Naive thymus-derived CD4-positive, alpha-beta T cell (primary cell): ENCODE measurements around the gene PIK3C3. TPM values are rescaled to one million over a fixed set of nuclear protein-coding genes. Genes with fewer than 3 reads are reported as not detected.

Experiments used
- ATAC-seq: fragments of 150-1000 bp; cut with Tn5 transposase; 2 replicates; pipeline ENCODE4 v1.10.0; 2021; ENCODE audit warnings: mild to moderate bottlenecking, moderate library complexity
- CTCF ChIA-PET: fragments of 350-600 bp; sonication (Branson Sonifier 250); formaldehyde crosslinking; loops from one replicate; lab custom pipeline; 2021; ENCODE audit warnings: antibody characterized with exemption; lab: Charles Lee
- POLR2A ChIA-PET: fragments of 350-600 bp; sonication (Branson Sonifier 250); formaldehyde crosslinking; loops from one replicate; lab custom pipeline; 2021; ENCODE audit warnings: antibody characterized with exemption, inconsistent platforms; lab: Charles Lee
- DNase-seq, 9 donors: peaks; one replicate each; pipeline versions ENCODE4 v3.0.0 to v3.0.0-alpha.2; 2020 to 2022; ENCODE audit warnings: mixed read lengths in 1 of 9
- H3K27ac ChIP-seq: one replicate; pipeline ENCODE4 v1.7.0; 2013; ENCODE audit warnings: mild to moderate bottlenecking, low read depth, low read length, moderate library complexity
- H3K27me3 ChIP-seq, 2 donors: one replicate each; pipeline ENCODE4 v1.7.0; 2013; ENCODE audit warnings: low read length in 2 of 2, mild to moderate bottlenecking in 2 of 2, moderate library complexity in 2 of 2; ENCODE audit not compliant: control insufficient read depth in 2 of 2, insufficient read depth in 2 of 2
- H3K36me3 ChIP-seq, 3 experiments: 1 replicate in 2 of 3; 2 replicates in 1 of 3; pipeline ENCODE4 v1.7.0; 2013; ENCODE audit warnings: low read length in 3 of 3, mild to moderate bottlenecking in 3 of 3, moderate library complexity in 1 of 3; ENCODE audit not compliant: insufficient read depth in 3 of 3, control insufficient read depth in 2 of 3
- H3K4me1 ChIP-seq, 2 donors: one replicate each; pipeline ENCODE4 v1.7.0; 2013; ENCODE audit warnings: low read length in 2 of 2, mild to moderate bottlenecking in 2 of 2, moderate library complexity in 1 of 2; ENCODE audit not compliant: control insufficient read depth in 2 of 2, insufficient read depth in 2 of 2
- H3K4me3 ChIP-seq: 2 replicates; pipeline ENCODE4 v1.7.0; 2013; ENCODE audit warnings: mild to moderate bottlenecking, low read length
- H3K9me3 ChIP-seq, 3 experiments: 1 replicate in 2 of 3; 2 replicates in 1 of 3; pipeline ENCODE4 v1.7.0; 2013; ENCODE audit warnings: low read length in 3 of 3; ENCODE audit not compliant: control insufficient read depth in 2 of 3
- H3K27ac Mint-ChIP-seq, 9 donors: one replicate each; pipeline ENCODE4 v1.8.0; 2020 to 2022; ENCODE audit warnings: mixed read lengths in 9 of 9, mild to moderate bottlenecking in 8 of 9, moderate library complexity in 5 of 9, inconsistent platforms in 2 of 9
- H3K27me3 Mint-ChIP-seq, 5 donors: one replicate each; pipeline ENCODE4 v1.8.0; 2021 to 2022; ENCODE audit warnings: mixed read lengths in 5 of 5, mild to moderate bottlenecking in 1 of 5
- H3K36me3 Mint-ChIP-seq, 5 donors: one replicate each; pipeline ENCODE4 v1.8.0; 2020 to 2022; ENCODE audit warnings: mixed read lengths in 5 of 5, mild to moderate bottlenecking in 3 of 5, inconsistent platforms in 1 of 5
- H3K4me1 Mint-ChIP-seq, 7 donors: one replicate each; pipeline ENCODE4 v1.8.0; 2020 to 2022; ENCODE audit warnings: mixed read lengths in 7 of 7, mild to moderate bottlenecking in 3 of 7, inconsistent platforms in 1 of 7
- H3K4me3 Mint-ChIP-seq, 10 donors: one replicate each; pipeline ENCODE4 v1.8.0; 2020 to 2022; ENCODE audit warnings: mild to moderate bottlenecking in 10 of 10, mixed read lengths in 10 of 10, moderate library complexity in 6 of 10, inconsistent platforms in 2 of 10
- H3K9me3 Mint-ChIP-seq, 11 donors: one replicate each; pipeline ENCODE4 v1.8.0; 2020 to 2022; ENCODE audit warnings: mixed read lengths in 11 of 11, mild to moderate bottlenecking in 4 of 11, inconsistent platforms in 1 of 11, moderate library complexity in 1 of 11
- intact Hi-C, 2 donors: fragments of 100-400 bp; cut with micrococcal nuclease; formaldehyde crosslinking; loops; one replicate each; pipeline ENCODE4 v1.15.1; 2023
- polyA plus RNA-seq, 2 donors: library from polyadenylated mRNA; unstranded; fragments of 300-500 nt; fragmentation: Illumina TruSeq; gene quantifications; one replicate each; pipeline ENCODE4 v1.2.3, GENCODE V29; 2021
- total RNA-seq, 6 experiments: library from RNA in 5 of 6; stranded (reverse) in 5 of 6; gene quantifications; 1 replicate in 5 of 6; 2 replicates in 1 of 6; pipeline ENCODE4 v1.2.3 and lab custom pipeline; 2021 to 2026

Gene PIK3C3
- total and polyA plus RNA-seq, 7 experiments from 2014 or later, result 30.6 to 76.9 (median 58.6) TPM

GRCh38 chr18:42025974-42026625, 71.1 kb downstream of the PIK3C3 start:
- Mint-ChIP-seq H3K4me1 (peaks cover 0 to 36% (median 25%) of the 10 kb centered on the region in 7 donors), H3K9me3 (no peaks in the 10 kb centered on the region), H3K27me3 (no peaks in the 10 kb centered on the region), H3K4me3 (no peak overlapping the region), H3K36me3 (peaks cover 5 to 35% (median 20%) of the 10 kb centered on the region in 5 donors), H3K27ac (peak overlapping the region in 7 of 9 donors; percentile 28 to 72 (median 62))
- ChIA-PET POLR2A (no interaction called here), CTCF (interaction anchor here (1.1 kb wide), 1 partner anchor 27 kb away, joined by 4 read pairs; no protein-coding TSS in a partner anchor)
- H3K4me1 ChIP-seq, result peaks cover 0 to 11% of the 10 kb centered on the region in 2 donors
- H3K27me3 ChIP-seq, result no peaks in the 10 kb centered on the region
- no peaks in the 10 kb centered on the region for H3K9me3 ChIP-seq
- no peak overlapping the region for H3K27ac ChIP-seq
- intact Hi-C loops, result loop anchor here in 1 of 2 donors (2.0 to 5.0 kb wide), 2 partner anchors 13 to 64 kb away; no protein-coding TSS in a partner anchor
- H3K4me3 ChIP-seq, result no peak overlapping the region
- DNase-seq, result no peak
- H3K36me3 ChIP-seq, result peaks cover 0 to 3% (median 0%) of the 10 kb centered on the region in 3 experiments
- ATAC-seq, result no peak

DNA sequence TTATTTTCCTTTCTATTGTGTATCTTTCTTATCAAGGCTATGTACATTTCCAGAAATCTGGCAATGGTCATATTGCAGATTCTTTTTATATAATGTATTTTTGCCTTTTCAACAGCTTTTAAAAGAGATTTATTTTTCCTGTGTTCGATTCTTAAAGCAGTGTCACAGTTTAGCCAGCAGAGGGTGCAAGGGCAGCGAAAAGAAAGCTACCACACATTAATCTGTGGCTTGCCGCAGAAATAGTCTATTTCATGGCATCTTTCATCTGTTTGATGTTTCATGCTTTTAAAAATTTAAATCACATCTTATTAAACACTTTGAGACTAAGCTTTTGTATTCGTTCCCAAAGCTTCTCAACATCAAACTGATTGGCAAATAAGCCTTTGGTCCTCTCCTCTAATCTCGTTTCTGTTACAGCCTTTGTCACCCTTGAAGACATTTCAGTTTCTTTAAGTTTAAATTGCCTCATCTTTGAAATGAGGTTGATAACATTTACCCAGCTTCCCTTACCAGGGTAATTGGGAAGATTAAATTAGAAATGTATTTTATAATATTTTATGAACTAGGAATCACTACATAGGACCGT, 73.3 kb downstream of the PIK3C3 start:
- intact Hi-C loops, result loop anchor here in 1 of 2 donors (5.0 kb wide), 1 partner anchor 66 kb away; no protein-coding TSS in a partner anchor
- Mint-ChIP-seq H3K9me3 (no peaks in the 10 kb centered on the region), H3K27ac (no peak overlapping the region), H3K4me1 (peaks cover 0 to 26% (median 17%) of the 10 kb centered on the region in 7 donors), H3K4me3 (no peak overlapping the region), H3K27me3 (no peaks in the 10 kb centered on the region), H3K36me3 (peaks cover 5 to 38% (median 28%) of the 10 kb centered on the region in 5 donors)
- H3K9me3 ChIP-seq, result no peaks in the 10 kb centered on the region
- H3K27ac ChIP-seq, result no peak overlapping the region
- no peak overlapping the region for H3K4me3 ChIP-seq
- ChIA-PET CTCF (interaction anchor here (0.6 to 2.1 kb wide), 7 partner anchors 12 to 1240 kb away, joined by 3 to 9 read pairs (median 4); no protein-coding TSS in a partner anchor), POLR2A (no interaction called here)
- ATAC-seq, result peak; percentile 76
- H3K27me3 ChIP-seq, result no peaks in the 10 kb centered on the region
- peaks cover 0 to 6% (median 3%) of the 10 kb centered on the region in 3 experiments for H3K36me3 ChIP-seq
- H3K4me1 ChIP-seq, result peaks cover 0 to 11% of the 10 kb centered on the region in 2 donors
- DNase-seq, result peak in 6 of 9 donors; percentile 2 to 35 (median 16)

DNA sequence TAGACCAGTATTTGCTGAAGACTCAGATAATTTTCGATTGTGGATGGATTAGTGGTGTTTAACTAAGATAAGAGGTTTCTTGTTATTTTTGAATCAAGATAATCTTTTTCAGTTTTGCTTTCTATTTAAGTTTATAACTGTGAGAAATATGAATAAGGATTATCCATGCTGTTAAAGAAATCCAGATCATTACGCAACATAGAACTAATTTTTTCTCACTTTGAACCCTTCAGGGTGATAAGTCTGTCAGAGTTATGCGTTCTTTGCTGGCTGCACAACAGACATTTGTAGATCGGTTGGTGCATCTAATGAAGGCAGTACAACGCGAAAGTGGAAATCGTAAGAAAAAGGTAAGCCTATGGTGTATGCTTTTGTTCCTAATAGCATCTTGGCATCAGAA, 74.1 kb downstream of the PIK3C3 start:
- Histone ChIP-seq H3K27me3 (no peaks in the 10 kb centered on the region), H3K27ac (no peak overlapping the region), H3K4me3 (no peak overlapping the region), H3K9me3 (no peaks in the 10 kb centered on the region), H3K36me3 (peaks cover under 1 to 11% (median 3%) of the 10 kb centered on the region in 3 experiments), H3K4me1 (peaks cover 0 to 5% of the 10 kb centered on the region in 2 donors)
- DNase-seq (no peak), ATAC-seq (no peak)
- Mint-ChIP-seq H3K9me3 (no peaks in the 10 kb centered on the region), H3K27me3 (no peaks in the 10 kb centered on the region), H3K27ac (no peak overlapping the region), H3K36me3 (peaks cover 5 to 44% (median 33%) of the 10 kb centered on the region in 5 donors), H3K4me3 (no peak overlapping the region), H3K4me1 (peaks cover 0 to 20% (median 13%) of the 10 kb centered on the region in 7 donors)
- CTCF ChIA-PET, result interaction anchor here (1.7 kb wide), 1 partner anchor 13 kb away, joined by 4 read pairs; no protein-coding TSS in a partner anchor
- intact Hi-C loops, result loop anchor here in 1 of 2 donors (5.0 kb wide), 1 partner anchor 67 kb away; no protein-coding TSS in a partner anchor
- POLR2A ChIA-PET, result no interaction called here

- H3K27ac ChIP-seq, result no peak overlapping the region
- ChIA-PET CTCF (no interaction called here), POLR2A (no interaction called here)
- Mint-ChIP-seq H3K4me3 (no peak overlapping the region), H3K27me3 (no peaks in the 10 kb centered on the region), H3K27ac (peak overlapping the region in 1 of 9 donors; percentile 34), H3K4me1 (peaks cover 0 to 11% (median 7%) of the 10 kb centered on the region in 7 donors), H3K36me3 (peaks cover 5 to 41% (median 34%) of the 10 kb centered on the region in 5 donors), H3K9me3 (no peaks in the 10 kb centered on the region)
- H3K27me3 ChIP-seq, result no peaks in the 10 kb centered on the region
- H3K4me3 ChIP-seq, result no peak overlapping the region
- intact Hi-C loops, result no loop called here
- peaks cover 0 to 5% of the 10 kb centered on the region in 2 donors for H3K4me1 ChIP-seq
- H3K36me3 ChIP-seq, result peaks cover 3 to 24% (median 6%) of the 10 kb centered on the region in 3 experiments
- DNase-seq (no peak), ATAC-seq (no peak)
- H3K9me3 ChIP-seq, result no peaks in the 10 kb centered on the region
Measured at GRCh38 chr18:42030586-42031182, 75.7 kb downstream of the PIK3C3 start.

- H3K27ac ChIP-seq, result no peak overlapping the region
- no peaks in the 10 kb centered on the region for H3K27me3 ChIP-seq
- Mint-ChIP-seq H3K4me3 (no peak overlapping the region), H3K27ac (peak overlapping the region in 1 of 9 donors; percentile 41), H3K36me3 (peaks cover 5 to 48% (median 39%) of the 10 kb centered on the region in 5 donors), H3K9me3 (no peaks in the 10 kb centered on the region), H3K27me3 (no peaks in the 10 kb centered on the region), H3K4me1 (peaks cover 0 to 4% (median 0%) of the 10 kb centered on the region in 7 donors)
- DNase-seq, result no peak
- no peaks in the 10 kb centered on the region for H3K9me3 ChIP-seq
- no peak overlapping the region for H3K4me3 ChIP-seq
- ATAC-seq, result no peak
- ChIA-PET CTCF (no interaction called here), POLR2A (no interaction called here)
- no peaks in the 10 kb centered on the region for H3K4me1 ChIP-seq
- intact Hi-C loops, result no loop called here
- peaks cover 3 to 29% (median 6%) of the 10 kb centered on the region in 3 experiments for H3K36me3 ChIP-seq
Measured at GRCh38 chr18:42032447-42032846, 77.4 kb downstream of the PIK3C3 start.

DNA sequence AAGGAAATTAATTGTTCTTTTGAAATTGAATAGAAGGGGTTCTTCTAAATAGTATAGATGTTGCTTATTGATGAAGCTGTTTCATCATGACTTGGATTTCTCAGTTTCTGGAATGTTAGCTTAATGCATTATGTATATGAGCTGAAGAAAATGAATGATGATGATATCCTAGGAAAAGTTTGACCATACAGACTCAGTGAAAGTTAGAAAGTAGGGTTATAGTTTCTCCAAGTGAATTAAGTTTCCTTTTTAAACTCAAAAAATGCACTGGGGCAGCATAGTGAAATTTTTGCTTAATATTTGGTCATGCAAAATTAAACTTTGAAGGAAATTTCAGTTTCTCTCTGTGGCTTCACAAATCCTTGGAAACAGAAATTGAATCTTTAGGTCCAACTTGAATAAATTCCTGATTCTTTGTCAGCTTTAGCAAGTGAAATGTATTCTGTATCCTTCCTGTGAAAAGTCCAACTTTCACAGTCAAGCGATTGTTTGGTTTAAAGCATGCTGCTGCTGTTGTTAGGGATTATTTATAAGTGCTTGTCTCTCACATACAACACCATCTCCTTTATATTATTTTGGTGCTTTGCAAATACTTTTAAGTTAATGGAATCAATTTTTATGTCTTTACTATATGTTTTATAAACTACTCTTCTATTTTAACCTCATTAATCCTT, 78.2 kb downstream of the PIK3C3 start:
- intact Hi-C loops, result no loop called here
- Mint-ChIP-seq H3K4me3 (no peak overlapping the region), H3K4me1 (peaks cover 0 to 4% (median 0%) of the 10 kb centered on the region in 7 donors), H3K9me3 (no peaks in the 10 kb centered on the region), H3K27ac (no peak overlapping the region), H3K36me3 (peaks cover 5 to 51% (median 41%) of the 10 kb centered on the region in 5 donors), H3K27me3 (no peaks in the 10 kb centered on the region)
- no peak overlapping the region for H3K4me3 ChIP-seq
- no peak overlapping the region for H3K27ac ChIP-seq
- ChIA-PET CTCF (no interaction called here), POLR2A (no interaction called here)
- no peaks in the 10 kb centered on the region for H3K9me3 ChIP-seq
- DNase-seq (no peak), ATAC-seq (no peak)
- no peaks in the 10 kb centered on the region for H3K27me3 ChIP-seq
- no peaks in the 10 kb centered on the region for H3K4me1 ChIP-seq
- H3K36me3 ChIP-seq, result peaks cover 3 to 32% (median 6%) of the 10 kb centered on the region in 3 experiments
